HL-60/S4 treated with phorbol 12-myristate 13-acetate at 8.2 ng/mL for 4 days and 3 days (cell line): Measurements from ENCODE around the gene ATP8B1.

Experiments used
- in situ Hi-C: fragments of 300-500 bp; cut with MboI; formaldehyde crosslinking; loops from 2 replicates; pipeline ENCODE4 v1.15.0; 2022; ENCODE audit warnings: low sequenced_read_pairs

Gene ATP8B1

GRCh38 chr18:57631697-57632096 lies 171.4 kb downstream of the ATP8B1 start:
- in situ Hi-C loops = no loop called here

DNA sequence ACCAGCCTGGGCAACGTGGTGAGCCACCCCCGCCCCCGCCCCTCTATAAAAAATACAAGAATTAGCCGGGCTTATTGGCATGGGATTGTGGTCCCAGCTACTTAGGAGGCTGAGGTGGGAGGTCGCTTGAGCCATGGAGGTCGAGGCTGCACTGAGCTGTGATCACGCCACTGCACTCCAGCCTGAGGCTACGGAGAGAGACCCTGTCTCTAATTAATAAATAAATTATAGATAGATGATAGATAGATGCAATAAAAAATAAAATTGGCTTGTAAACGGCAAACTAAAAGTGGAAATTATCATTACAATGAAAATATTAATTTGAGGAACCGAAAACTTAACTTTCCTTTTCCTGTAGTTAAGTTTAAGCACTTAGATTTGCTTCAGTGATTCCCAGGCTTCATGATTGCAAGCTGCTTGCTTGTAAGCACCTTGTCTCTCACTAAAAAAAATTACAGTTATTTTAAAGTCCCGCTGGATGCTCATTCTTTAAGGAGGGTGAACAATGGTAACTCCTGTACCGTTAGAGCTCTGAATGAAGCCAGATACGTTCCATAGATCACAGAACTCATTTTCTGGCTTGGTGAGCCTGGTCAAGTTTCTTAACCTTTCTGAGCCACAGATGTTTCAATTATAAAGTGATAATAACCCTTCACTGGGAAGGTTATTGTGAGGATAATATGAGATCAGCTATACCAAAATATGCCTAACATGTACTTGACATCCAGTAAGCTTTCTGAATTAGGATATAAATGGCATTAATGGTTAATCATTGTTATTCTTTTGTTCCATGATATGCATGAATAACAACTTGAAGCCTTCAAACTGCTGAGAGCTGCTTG lies 172.1 kb downstream of the ATP8B1 start:
- in situ Hi-C loops = no loop called here

- in situ Hi-C loops = no loop called here
Observed at GRCh38 chr18:57630002-57630753, 172.9 kb downstream of the ATP8B1 start.

GRCh38 chr18:57629422-57629821 lies 173.7 kb downstream of the ATP8B1 start:
- in situ Hi-C loops = no loop called here

GRCh38 chr18:57627488-57627887 lies 175.6 kb downstream of the ATP8B1 start:
- in situ Hi-C loops = no loop called here

DNA sequence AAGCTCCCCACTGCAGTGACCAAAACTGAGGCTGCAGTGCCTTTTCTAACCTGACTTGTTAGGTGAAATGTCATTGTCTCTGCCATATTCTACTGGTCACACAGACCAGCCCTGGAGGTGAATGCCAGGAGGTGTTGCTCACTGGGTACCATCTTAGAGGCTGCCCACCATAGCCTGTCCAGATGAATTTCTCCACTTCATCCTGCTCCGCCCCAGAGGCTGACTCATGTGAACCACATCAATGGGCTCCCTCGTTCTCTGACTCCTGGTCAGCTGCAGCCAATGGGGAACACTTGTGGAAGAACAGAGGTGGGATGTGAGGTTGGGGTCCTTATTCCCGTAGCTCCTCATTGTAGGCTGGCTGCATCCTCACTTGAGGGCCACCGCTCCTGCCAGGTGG lies 178.1 kb downstream of the ATP8B1 start:
- in situ Hi-C loops = no loop called here

DNA sequence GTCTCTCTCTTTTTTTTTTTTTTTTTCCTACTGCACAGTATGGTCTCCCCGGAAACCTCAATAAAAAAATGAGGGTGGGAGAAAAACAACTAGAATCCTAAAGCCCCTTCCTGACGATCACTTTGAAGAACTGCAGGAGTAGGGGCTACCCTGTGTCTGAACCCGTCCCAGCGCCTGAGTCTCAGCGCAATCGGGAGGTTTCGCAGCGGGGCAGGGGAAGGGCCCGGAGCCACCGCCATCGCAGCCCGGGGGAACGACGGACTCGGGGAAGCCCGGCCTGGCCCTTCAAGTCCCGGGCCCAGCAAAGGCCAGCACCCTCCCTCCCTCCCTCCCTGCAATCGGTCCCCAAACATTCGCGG lies 181.9 kb downstream of the ATP8B1 start:
- in situ Hi-C loops = no loop called here

- in situ Hi-C loops = no loop called here
Observed at GRCh38 chr18:57619876-57620275, 183.2 kb downstream of the ATP8B1 start.

DNA sequence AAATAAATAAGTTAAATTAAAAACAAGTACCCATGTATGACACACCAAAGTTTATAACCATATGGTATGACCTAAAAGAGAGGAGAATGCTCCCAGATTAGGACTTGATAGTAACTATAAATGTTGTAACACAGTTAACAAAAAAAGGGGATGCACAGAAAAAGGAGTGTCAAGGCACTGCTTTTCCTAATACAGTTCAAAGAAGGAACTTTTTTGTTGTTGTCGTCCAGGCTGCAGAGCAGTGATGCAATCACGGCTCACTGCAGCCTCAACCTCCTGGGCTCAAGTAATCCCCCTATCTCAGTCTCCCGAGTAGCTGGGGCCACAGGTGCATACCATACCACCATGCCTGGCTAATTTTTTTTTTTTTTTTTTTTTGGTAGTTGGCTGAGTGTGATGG lies 184.2 kb downstream of the ATP8B1 start:
- in situ Hi-C loops = no loop called here

DNA sequence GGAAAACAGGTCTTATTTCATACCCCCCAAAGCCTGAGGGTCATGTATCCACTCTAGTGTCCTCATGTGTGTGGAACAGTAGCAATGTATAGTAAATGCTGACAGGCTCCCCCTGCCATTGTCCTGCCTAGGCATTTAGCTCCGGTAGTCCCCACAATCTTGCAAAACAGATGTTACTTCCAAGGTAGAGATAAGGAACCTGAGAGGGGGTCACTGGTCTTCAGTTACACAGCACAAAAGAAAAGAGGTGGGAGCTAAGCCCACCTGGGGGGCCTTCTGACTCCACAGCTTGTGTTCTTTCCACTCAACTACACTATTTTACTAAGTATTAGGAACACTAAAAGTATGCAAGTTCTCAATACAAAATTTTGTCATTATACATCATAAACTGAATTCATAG lies 199.2 kb downstream of the ATP8B1 start:
- in situ Hi-C loops = no loop called here
